CD4-positive, alpha-beta T cell (primary cell): ENCODE measurements around the gene CEP131. TPM values are rescaled to one million over a fixed set of nuclear protein-coding genes. Genes with fewer than 3 reads are reported as not detected.

Source experiments
- ATAC-seq: fragments of 200-7000 bp; cut with Tn5 transposase; one replicate; pipeline ENCODE4 v1.10.0; 2022; ENCODE audit warnings: mild to moderate bottlenecking; ENCODE audit not compliant: poor library complexity
- CTCF ChIA-PET: fragments of 350-600 bp; sonication (Branson Sonifier 250); formaldehyde crosslinking; loops from one replicate; lab custom pipeline; 2021; ENCODE audit warnings: antibody characterized with exemption, inconsistent platforms; lab: Charles Lee
- POLR2A ChIA-PET: fragments of 350-600 bp; sonication (Branson Sonifier 250); formaldehyde crosslinking; loops from one replicate; lab custom pipeline; 2021; ENCODE audit warnings: antibody characterized with exemption, inconsistent platforms; lab: Charles Lee
- DNase-seq, 14 experiments: peaks; one replicate each; pipeline ENCODE4 v3.0.0-alpha.2; 2013 to 2020; ENCODE audit warnings: mixed read lengths in 2 of 14
- H3K27ac ChIP-seq, 2 donors: one replicate each; pipeline versions ENCODE4 v1.5.1 to v1.7.0; 2013; ENCODE audit warnings: low read length in 2 of 2, low read depth in 1 of 2, mild to moderate bottlenecking in 1 of 2
- H3K27me3 ChIP-seq, 2 experiments: 1 replicate in 1 of 2; 2 replicates in 1 of 2; pipeline versions ENCODE4 v1.6.1 to v1.7.0; 2013; ENCODE audit warnings: low read length in 2 of 2, control low read depth in 1 of 2, mild to moderate bottlenecking in 1 of 2, moderate library complexity in 1 of 2; ENCODE audit not compliant: insufficient read depth in 2 of 2, control insufficient read depth in 1 of 2
- H3K36me3 ChIP-seq: one replicate; pipeline ENCODE4 v1.6.1; 2013; ENCODE audit warnings: low read length, control low read depth; ENCODE audit not compliant: insufficient read depth
- H3K4me1 ChIP-seq: one replicate; pipeline ENCODE4 v1.6.1; 2013; ENCODE audit warnings: low read length, control low read depth; ENCODE audit not compliant: insufficient read depth
- H3K4me3 ChIP-seq: one replicate; pipeline ENCODE4 v1.5.1; 2013; ENCODE audit warnings: mild to moderate bottlenecking, low read length, moderate library complexity
- H3K9me3 ChIP-seq, 2 experiments: 1 replicate in 1 of 2; 2 replicates in 1 of 2; pipeline versions ENCODE4 v1.6.1 to v1.7.0; 2013; ENCODE audit warnings: low read length in 2 of 2, mild to moderate bottlenecking in 2 of 2, control low read depth in 1 of 2, moderate library complexity in 1 of 2; ENCODE audit not compliant: control insufficient read depth in 1 of 2, insufficient read depth in 1 of 2
- H3K27ac Mint-ChIP-seq: one replicate; pipeline ENCODE4 v1.8.0; 2020; ENCODE audit warnings: mixed read lengths
- H3K27me3 Mint-ChIP-seq: one replicate; pipeline ENCODE4 v1.8.0; 2021; ENCODE audit warnings: mixed read lengths
- H3K36me3 Mint-ChIP-seq: one replicate; pipeline ENCODE4 v1.8.0; 2021; ENCODE audit warnings: low read depth, mixed read lengths
- H3K4me1 Mint-ChIP-seq: one replicate; pipeline ENCODE4 v1.8.0; 2021; ENCODE audit warnings: low read depth, mixed read lengths
- H3K4me3 Mint-ChIP-seq: one replicate; pipeline ENCODE4 v1.8.0; 2020; ENCODE audit warnings: mild to moderate bottlenecking, mixed read lengths
- H3K9me3 Mint-ChIP-seq: one replicate; pipeline ENCODE4 v1.8.0; 2020; ENCODE audit warnings: mixed read lengths
- intact Hi-C, 2 experiments: fragments of 100-400 bp; cut with DNase I in 1 of 2; cut with micrococcal nuclease in 1 of 2; formaldehyde crosslinking; loops; one replicate each; pipeline versions ENCODE4 v1.15.1 to v1.9.0; 2023 to 2025; cut with DNase I, micrococcal nuclease
- total RNA-seq, 174 experiments: library from RNA in 2 of 174; stranded (reverse) in 2 of 174; gene quantifications; one replicate each; pipeline ENCODE4 v1.2.3 and lab custom pipeline; 2021 to 2026
- TF ChIP-seq, protein P1 (sequence below): fragments of 200-600 bp; IDR thresholded peaks from one replicate; pipeline ENCODE4 v1.8.0; 2022; ENCODE audit warnings: antibody characterized with exemption, mild to moderate bottlenecking

CEP131 gene
- total RNA-seq, 2 experiments from 2014 or later, result 11.2 to 12.3 TPM

DNA sequence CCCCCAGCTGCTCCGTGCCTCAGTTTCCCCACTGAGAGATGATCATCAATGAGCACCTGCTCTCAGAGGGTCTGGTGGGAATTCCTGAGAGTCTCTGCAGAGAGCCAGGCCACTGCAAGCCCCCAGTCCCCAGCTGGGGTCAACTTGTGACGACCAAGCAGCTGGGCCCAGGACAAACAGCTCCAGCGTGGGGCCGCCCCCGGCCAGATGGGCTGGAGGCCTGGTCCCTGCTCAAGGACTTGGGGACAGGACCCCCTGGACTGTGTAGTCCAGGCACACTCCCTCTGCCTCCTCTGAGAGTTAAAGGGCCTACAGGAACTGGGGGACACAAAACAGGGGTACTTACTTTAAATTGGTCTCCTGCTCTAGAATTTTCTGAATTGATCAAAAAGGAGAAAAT, 40.2 kb downstream of the CEP131 start:
- CTCF ChIA-PET, result no interaction called here
- no peak for ATAC-seq

DNA sequence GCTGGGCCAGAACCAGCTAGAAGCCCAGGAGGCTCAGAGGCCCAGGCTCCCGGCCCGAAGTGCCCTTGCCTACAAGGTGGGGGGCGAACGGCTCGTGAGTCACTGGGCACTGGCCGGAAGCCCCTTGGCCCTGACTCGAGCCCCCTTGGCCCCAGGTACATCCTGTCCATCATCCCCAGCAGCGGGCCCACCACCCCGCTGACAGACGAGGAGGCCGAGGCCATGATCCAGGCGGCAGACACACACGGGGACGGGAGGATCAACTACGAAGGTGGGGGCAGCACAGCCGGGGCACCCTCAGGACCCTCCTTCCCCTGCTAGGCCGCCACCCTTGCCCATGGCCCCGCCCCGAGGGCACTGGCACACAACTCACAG, 41.0 kb downstream of the CEP131 start:
- POLR2A ChIA-PET, result no interaction called here
- CTCF ChIA-PET, result no interaction called here
- no peaks in the 10 kb centered on the region for H3K27me3 Mint-ChIP-seq
- ATAC-seq (no peak), DNase-seq (no peak)
- H3K4me1 ChIP-seq, result no peaks in the 10 kb centered on the region
- no peak overlapping the region for H3K4me3 Mint-ChIP-seq
- peaks cover 0 to 2% of the 10 kb centered on the region in 2 experiments for H3K27me3 ChIP-seq
- TF ChIP-seq, protein P1, sequence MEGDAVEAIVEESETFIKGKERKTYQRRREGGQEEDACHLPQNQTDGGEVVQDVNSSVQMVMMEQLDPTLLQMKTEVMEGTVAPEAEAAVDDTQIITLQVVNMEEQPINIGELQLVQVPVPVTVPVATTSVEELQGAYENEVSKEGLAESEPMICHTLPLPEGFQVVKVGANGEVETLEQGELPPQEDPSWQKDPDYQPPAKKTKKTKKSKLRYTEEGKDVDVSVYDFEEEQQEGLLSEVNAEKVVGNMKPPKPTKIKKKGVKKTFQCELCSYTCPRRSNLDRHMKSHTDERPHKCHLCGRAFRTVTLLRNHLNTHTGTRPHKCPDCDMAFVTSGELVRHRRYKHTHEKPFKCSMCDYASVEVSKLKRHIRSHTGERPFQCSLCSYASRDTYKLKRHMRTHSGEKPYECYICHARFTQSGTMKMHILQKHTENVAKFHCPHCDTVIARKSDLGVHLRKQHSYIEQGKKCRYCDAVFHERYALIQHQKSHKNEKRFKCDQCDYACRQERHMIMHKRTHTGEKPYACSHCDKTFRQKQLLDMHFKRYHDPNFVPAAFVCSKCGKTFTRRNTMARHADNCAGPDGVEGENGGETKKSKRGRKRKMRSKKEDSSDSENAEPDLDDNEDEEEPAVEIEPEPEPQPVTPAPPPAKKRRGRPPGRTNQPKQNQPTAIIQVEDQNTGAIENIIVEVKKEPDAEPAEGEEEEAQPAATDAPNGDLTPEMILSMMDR, result no peak
- H3K9me3 Mint-ChIP-seq, result no peaks in the 10 kb centered on the region
- H3K4me3 ChIP-seq, result no peak overlapping the region
- no peak overlapping the region for H3K27ac ChIP-seq
- H3K36me3 Mint-ChIP-seq, result no peaks in the 10 kb centered on the region
- H3K4me1 Mint-ChIP-seq, result no peaks in the 10 kb centered on the region
- H3K27ac Mint-ChIP-seq, result no peak overlapping the region
- H3K9me3 ChIP-seq, result peaks cover 0 to 14% of the 10 kb centered on the region in 2 experiments
- intact Hi-C loops, result no loop called here
- H3K36me3 ChIP-seq, result no peaks in the 10 kb centered on the region

More for the DNA sequence above, 40.2 kb downstream of the CEP131 start:
- no peaks in the 10 kb centered on the region for H3K36me3 Mint-ChIP-seq
- no peaks in the 10 kb centered on the region for H3K27me3 Mint-ChIP-seq
- POLR2A ChIA-PET, result no interaction called here
- no peaks in the 10 kb centered on the region for H3K4me1 Mint-ChIP-seq
- Histone ChIP-seq H3K27ac (no peak overlapping the region), H3K36me3 (no peaks in the 10 kb centered on the region), H3K4me1 (no peaks in the 10 kb centered on the region), H3K9me3 (peaks cover 0 to 14% of the 10 kb centered on the region in 2 experiments), H3K4me3 (no peak overlapping the region), H3K27me3 (peaks cover 0 to 2% of the 10 kb centered on the region in 2 experiments)
- no peak for DNase-seq
- TF ChIP-seq, protein P1, result no peak
- no peak overlapping the region for H3K4me3 Mint-ChIP-seq
- intact Hi-C loops, result no loop called here
- H3K9me3 Mint-ChIP-seq, result no peaks in the 10 kb centered on the region
- H3K27ac Mint-ChIP-seq, result no peak overlapping the region

DNA sequence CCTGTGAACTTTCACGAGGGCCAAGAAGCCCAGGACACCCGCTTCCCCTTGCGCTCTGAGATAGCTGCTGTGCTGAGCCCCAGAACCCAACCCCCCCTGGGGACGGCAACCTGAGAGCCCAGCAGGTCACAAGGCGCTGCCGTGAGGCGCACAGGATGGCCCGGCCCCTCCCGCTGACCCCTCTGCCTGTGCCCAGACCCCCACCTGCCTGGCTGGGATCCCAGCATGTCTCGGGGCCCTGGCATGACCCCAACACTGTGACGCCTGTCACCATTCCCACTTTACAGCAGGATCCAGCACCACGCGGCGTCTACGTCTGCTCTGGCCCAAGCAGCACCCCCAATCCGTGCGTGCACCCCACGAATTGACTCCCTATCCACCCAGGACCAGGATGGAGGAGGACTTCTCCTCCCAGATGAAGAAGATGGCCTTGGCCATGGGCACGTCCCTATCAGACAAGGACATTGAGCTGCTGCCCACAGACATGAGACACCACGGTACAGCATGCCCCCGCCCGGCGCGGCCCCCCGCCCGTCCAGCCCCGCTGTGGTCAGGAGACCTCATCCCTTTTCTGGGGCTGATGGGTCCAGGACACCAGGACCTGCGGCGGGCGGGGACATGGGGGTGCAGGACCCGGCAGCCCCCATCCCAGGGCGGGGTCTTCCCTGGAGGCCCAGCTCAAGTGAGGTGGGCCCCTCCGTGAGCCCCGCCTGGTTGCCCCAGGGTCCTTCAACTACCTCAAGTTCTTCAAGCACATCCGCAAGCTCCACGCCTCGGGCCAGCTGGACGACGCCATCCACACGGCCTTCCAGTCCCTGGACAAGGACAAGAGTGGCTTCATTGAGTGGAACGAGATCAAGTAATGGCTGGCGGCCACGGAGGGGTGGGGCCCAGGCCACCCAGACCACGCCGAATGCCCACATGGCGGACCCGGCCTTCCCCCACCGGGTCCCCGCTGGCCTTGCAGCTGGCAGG, 41.6 kb downstream of the CEP131 start:
- H3K9me3 ChIP-seq, result peaks cover 0 to 14% of the 10 kb centered on the region in 2 experiments
- TF ChIP-seq, protein P1, result no peak
- no peaks in the 10 kb centered on the region for H3K4me1 ChIP-seq
- ChIA-PET POLR2A (no interaction called here), CTCF (no interaction called here)
- Mint-ChIP-seq H3K4me1 (no peaks in the 10 kb centered on the region), H3K27me3 (no peaks in the 10 kb centered on the region), H3K27ac (no peak overlapping the region), H3K4me3 (no peak overlapping the region), H3K36me3 (no peaks in the 10 kb centered on the region), H3K9me3 (no peaks in the 10 kb centered on the region)
- ATAC-seq, result no peak
- no peak overlapping the region for H3K4me3 ChIP-seq
- no peak overlapping the region for H3K27ac ChIP-seq
- peaks cover 0 to 2% of the 10 kb centered on the region in 2 experiments for H3K27me3 ChIP-seq
- DNase-seq, result no peak
- intact Hi-C loops, result no loop called here
- H3K36me3 ChIP-seq, result no peaks in the 10 kb centered on the region
